ENCODE data around the gene MAD1L1.

Gene MAD1L1

GRCh38 chr7:2131800-2132199, 100.9 kb downstream of the MAD1L1 start:
- DNase-seq, result no peak

DNA sequence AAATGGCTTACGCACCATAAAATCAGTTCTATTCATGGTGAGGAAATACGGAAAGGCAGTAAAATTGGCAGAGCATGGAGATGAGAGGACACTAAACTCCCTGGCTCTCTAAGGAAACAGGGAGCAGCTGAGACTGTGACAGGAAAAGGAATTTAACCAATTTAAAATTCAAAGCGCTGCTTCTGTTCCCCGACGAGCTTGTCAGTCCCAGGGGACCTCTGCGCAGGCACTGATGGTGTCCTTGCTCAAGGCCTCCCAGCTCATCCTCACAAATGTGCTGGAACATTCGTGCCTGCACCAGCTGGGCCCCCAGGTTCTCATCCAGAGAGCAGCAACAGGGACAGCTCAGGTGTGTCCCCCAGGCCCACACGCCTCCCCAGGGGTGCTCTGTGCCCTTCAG, 101.4 kb downstream of the MAD1L1 start:
- DNase-seq, result no peak

GRCh38 chr7:2130096-2130375, 102.7 kb downstream of the MAD1L1 start:
- DNase-seq, result no peak

DNA sequence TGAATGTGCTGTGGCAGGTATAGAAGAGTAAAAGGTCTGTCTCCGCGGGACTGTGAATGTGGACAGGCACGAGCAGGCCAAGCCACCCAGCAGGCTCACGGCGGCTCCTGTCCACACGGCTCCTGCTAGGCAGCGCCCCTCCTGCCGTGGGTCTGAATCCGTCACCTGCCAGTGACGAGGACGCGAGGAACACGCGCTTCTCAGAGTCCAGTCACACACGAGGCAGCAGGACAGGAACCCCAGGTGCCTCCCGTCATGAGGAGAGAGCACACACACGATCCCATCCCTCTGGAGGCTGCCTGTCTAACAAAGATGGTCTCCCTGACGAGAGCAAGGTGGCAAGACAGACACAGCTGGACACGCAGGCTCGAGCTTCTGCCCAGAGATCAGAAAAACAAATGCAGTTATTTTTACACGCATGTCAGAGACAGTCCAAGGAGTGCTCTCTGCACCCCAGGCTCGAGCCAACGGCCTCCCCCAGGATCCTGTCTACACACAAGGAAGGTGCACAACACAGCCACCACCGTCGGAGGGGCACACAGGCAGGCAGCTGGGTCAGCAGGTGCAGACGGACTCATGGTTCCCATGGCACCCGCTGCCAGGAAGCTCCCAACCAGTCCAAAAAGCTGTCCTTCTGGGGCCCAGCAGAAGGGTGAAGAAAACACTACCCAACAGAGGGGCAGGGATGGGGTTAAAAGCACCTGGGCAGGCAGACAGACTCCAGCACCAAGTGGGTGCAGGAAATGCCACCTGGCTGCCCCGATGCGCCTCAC, 103.2 kb downstream of the MAD1L1 start:
- no peak for DNase-seq

GRCh38 chr7:2128601-2129322, 104.0 kb downstream of the MAD1L1 start:
- DNase-seq, result peak; percentile 53

DNA sequence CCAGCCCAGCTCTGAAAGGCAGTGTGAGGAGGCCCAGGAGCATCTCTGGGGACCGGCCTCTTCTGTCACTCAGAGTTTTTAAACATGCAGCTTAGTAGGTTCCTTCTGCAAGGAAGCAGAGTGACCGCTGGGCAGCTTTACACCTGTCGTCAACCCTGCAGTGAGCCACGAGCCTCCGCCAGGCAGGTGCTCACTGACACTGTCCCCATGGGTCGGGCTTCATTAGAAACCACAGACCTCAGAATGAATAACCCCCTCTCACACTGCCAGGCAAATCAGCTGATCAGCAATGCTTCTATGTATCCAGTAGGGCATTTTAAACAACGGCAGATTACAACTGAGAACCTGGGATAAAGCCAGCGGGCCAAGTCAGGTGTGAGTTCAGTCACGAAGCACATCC, 106.1 kb downstream of the MAD1L1 start:
- no peak for DNase-seq

DNA sequence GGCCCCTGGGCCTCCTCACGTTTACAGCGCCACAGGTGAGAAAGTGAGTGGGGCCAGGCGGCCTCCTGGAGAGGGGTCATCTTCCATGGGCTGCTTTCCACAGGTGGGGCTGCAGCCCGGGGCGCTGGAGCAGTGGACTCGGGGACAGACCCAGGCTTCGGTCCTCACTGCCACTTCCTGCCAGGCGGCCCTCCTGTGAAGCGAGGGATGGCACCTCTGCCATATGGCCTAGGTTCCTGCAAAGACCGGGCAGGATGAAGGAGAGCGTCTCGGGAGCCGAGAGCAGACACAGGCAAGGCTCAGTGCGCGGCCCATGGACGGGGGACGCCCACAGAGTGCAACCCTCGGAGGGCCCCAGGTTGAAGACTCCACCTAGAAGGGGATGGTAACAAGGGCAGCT, 106.8 kb downstream of the MAD1L1 start:
- no peak for DNase-seq

DNA sequence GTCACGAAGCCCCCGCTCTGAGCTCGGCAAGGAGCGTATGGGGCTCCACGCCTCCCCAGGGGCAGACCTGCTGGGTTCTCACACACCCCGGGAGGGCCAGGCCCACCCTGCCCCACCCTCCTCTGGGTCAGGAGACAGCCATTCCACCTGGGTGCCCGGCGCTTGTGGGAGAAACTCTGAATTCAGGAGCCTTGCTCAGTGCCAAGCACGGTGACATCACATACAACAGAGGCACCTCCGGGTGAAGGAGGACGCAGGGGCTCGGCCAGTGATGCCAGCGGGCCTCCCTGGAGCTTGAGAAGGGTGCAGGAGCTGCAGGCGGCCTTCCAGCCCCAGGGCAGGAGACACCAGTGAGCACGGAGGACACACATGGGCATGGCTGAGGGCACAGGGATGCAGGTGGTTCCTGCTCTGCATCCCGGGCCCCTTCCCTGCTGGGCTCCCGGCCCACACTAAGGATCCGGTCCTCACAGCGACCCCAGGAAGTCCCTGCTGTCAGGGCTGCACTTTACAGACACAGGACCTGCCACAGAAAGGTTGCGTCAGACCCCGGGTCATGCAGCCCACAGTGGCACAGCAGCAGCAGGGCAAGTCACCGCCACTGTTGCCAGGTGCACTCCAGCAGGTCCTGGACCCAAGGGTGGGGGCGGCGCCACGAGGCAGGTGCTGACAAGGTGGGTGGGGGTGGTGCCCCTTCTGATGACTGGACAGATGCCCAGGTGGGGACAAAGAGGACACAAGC, 108.0 kb downstream of the MAD1L1 start:
- no peak for DNase-seq

DNA sequence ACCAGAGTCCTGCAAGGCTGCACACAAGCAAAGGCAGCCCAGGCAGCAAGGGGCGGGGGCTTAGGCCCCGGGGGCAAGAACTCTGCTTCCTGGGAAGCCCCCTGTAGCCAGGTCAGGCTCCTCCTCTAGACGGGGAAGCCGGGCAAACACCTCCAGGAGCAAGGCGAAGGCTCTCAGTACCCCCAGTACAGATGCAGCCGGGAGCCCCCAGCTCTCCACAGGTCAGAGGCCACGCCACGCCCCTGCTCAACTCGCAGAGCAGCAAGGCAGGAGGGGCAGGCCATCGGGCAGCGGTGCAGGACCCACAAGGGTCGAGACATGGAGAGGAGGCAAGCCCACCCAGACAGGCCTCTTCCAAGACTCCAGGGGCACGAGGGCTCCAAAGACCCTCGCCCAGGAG, 108.8 kb downstream of the MAD1L1 start:
- DNase-seq, result no peak

DNA sequence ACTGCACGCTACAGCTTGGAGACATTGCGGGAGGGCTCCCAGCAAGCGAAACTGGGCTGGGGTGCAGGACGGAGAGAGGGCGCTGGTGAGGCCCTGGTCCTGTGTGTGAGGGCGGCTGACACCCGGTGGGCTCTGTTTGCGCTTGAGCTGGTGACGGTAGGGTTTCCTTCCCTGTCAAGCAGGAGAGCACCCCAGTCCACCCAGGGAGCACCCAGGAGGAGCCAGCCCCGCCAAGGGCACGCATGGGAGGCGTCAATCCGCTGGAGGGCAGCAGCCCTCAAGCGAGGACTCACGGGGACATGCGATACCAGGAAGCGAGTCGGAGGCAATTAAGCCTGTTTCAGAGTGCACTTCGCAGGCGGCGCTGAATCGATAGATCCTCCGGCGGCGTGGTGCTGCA, 109.4 kb downstream of the MAD1L1 start:
- no peak for DNase-seq

DNA sequence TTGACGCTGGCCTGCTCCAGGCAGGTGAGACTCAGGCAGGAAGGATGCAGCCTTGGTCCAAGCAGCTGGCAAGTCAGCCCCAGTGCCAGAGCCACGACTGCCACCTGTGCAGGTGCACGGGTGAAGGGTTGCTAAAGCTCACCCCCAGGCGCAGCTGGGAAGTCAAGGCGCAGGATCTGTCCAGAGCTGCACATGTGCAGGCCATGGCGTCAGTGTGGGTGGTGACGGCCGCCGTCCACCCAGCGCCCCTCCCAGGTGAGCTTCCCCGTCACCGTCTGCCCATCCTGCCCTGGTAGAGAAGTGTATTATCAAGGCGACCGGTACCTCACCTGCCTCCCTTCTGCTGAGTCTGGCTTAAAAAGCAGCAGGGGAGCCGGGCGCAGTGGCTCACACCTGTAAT, 110.1 kb downstream of the MAD1L1 start:
- no peak for DNase-seq

- DNase-seq, result no peak
These were observed 111.6 kb downstream of the MAD1L1 start for GRCh38 chr7:2120841-2121830.

- DNase-seq, result no peak
These were observed 112.5 kb downstream of the MAD1L1 start for GRCh38 chr7:2120251-2120660.

DNA sequence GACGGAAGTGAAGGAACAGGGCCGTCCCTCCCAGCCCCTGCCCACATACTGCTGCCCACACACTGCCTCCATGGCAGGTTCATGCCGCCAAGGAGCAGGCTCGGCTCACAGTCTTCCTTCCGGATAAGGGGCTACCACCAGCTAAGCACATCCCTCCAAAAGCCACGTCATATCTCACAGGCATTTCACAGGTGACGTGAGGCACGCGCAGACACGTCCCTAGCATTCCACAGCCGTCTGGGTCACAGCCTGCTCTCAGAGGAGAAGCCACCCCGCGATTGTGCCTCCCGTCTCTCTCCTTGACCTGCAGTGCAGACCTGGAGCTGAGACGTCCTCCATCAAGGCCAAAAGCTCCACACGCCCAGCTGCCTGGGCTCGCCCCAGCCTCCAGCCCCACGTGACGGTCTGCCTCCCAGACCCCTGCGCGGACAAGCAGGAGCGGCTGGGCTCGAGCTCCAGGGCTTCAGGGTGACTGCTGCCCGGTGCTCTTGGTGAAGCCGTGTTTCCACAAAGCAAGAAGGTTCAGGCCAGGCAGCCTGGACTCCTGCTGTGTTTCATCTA, 114.0 kb downstream of the MAD1L1 start:
- DNase-seq, result no peak

DNA sequence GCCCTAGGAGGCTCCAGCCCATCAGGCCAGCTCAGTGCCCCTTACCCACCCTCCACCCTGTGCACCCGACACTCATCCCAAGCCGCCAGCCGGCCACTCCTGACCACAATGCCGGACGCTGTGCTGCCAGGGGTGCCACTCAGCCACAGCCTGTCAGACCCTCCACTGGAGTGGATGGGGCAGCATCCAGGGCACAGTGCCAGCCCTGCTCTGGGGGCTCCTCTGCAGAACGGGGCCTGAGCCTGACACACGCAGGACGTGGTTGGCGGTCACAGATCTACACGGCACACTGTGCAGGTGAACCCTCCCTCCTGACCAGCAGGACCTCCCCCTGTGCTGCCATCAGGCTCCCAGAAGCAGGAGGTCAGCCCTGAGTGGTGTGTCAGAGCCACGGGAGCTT, 114.7 kb downstream of the MAD1L1 start:
- DNase-seq, result no peak

DNA sequence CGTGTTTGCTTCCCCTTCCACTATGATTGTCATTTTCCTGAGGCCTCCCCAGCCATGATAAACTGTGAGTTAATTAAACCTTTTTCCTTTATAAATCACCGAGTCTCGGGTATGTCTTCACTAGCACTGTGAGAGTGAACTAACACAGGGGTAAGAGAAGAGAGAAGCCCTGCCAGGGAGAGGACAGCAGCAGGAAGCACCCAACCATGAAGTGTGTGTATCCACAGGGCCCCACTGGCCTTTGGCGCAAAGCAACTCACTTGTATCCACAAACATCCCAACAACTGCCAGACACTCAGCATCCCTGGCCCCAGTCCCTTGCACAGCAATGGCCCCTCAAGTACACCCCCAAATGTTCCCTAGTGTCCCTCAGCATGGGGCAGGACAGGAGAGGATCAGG, 115.1 kb downstream of the MAD1L1 start:
- no peak for DNase-seq

DNA sequence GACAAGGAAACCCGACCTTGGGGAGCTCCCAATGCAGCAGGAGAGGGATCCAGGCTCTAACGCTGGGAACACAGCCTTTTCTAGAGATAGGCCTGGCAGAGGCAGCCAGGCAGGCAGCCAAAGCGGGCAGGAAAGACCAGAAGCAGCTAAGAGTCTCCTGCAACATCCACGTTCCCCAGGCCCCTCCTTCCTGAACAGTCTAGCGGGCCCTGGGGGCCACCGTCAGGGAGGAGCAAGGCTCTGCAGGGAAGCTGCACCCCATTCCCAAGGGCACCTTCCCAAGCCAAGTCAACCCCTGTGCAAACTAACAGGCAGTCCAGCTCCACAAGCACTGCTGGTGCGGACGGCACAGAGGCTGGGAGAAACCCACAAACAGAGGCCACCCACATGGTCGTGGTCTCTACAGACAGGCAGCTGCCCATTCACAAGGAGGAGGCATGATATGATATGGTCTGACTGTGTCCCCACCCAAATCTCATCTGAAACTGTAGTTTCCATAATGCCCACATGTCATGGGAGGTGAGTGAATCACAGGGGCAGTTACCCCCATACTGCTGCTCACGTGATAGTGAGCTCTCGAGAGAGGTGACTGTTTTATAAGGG, 115.7 kb downstream of the MAD1L1 start:
- DNase-seq, result peak; percentile 53

DNA sequence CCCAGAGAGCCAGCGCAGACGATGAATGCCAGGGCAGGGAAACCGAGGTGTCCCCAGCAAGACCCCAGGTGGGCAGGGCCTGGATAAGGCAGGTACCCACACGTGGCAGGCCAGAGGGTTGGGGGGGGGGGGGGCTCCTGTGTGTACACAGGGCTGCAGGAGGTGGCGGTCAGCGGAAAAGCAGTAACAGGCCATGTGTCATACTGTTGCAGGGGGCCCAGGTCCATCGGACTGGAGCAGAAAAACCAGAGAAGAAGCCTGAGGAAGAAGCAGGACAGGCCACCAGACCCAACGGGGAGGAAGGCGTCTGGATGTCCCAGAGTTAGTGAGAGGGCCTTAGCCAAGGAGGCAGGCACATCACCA, 116.3 kb downstream of the MAD1L1 start:
- DNase-seq, result no peak

DNA sequence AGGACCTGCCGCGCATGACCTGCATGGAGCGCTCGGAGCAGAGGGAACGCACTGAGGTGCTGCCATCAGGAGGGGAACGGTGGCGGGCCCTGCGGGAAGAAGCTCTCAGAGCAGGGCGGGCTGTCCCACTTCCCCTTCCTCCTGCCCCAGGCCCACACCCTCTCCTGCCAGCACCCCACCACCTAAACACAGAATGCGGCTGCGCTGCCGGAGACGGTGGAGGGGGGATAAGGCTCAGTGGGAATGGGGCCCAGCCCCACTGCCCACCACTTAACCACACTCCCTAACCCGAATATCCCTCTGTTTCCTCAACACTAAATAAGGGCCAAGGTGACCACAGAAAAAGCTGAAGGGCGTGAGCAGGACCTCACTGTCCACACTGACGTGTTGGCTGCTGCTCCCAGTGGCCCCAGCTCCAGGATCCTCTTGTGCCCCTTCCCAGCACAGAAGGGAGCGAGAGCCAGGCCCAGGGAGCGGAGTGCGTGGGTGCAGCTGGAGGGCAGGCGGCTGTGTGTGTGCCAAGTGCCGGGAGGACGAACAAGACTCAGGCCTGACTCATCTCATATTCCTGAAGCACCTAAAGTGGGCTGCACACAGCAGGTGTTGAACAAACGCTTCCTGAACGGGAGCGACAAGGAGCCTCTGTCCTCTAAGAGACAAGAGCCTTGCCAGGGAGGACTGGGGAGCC, 116.8 kb downstream of the MAD1L1 start:
- no peak for DNase-seq

DNA sequence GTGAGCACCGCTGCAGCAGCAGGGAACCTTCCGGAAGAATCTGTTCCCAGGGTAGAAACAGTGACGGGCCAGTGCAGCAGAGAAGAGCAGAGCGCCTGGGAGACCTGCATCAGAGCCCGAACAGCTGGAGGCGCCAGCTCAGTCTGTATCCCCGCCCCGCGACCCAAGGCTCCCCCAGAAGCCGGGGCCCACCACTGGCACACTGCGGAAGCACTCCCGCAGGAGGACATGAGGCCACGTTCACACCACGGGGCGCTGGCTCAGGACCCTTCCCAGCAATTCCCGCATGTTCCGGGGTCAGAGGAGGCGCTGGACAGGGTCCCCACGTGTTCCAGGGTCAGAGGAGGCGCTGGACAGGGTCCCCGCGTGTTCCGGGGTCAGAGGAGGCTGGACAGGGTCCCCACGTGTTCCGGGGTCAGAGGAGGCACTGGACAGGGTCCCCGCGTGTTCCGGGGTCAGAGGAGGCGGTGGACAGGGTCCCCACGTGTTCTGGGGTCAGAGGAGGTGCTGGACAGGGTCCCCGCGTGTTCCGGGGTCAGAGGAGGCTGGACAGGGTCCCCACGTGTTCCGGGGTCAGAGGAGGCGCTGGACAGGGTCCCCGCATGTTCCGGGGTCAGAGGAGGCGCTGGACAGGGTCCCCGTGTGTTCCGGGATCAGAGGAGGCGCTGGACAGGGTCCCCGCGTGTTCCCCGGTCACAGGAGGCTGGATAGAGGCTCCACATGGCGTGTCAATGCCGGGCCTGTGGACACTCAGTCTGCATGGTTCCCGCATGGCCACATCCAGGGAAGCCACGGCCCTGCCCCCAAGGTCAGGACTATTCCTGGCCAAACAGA, 117.6 kb downstream of the MAD1L1 start:
- DNase-seq, result no peak
